ENCODE results near the gene ERO1A.
"Not testable (repeated sequence)": the region's sequence is repeated elsewhere in the genome, so short reads cannot be mapped to it uniquely, and the experiment has no call there.

Gene ERO1A

GRCh38 chr14:52695481-52696091, at the start of gene ERO1A:
Gene ERO1A (minus strand): TSS chr14:52695558. CDS start chr14:52695481, 77 bp downstream.
- DNase-seq: peak; percentile 76

DNA sequence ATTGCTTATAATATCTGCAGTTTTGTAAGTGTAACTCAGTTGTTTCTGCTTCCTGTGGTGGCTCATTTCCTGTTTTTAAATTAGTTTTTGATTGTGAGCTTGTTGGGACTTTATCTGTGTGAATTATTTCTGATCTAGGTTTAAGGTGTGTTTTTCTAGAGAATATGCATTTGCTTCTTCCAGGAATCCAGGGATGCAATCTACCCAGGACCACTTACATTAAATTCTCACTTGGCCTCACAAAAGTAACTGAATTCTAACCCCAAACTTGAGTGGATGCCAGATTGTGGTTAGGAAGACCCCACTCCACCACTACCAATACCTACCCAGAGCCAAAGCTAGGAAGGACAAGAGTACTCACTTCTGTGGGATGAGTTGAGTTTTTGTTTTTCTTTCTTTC, 46.5 kb upstream of the ERO1A start:
- DNase-seq: no peak

DNA sequence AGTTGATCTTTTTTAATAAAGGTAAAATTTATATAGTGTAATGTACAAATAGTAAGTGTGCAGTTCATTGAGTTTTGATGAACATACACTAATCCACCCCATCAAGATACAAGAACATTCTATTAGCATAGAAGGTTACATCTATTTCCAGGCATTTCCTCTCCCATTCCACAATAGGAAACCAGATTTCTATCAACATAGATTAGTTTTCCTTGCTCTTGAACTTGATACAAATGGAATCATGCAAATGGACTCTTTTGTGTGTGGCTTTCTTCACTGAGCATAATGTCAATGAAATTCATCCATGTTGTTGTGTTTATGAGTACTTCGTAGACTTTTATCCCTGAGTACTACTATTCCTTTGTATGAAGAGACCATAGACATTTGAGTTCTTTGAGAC, 45.4 kb upstream of the ERO1A start:
- DNase-seq: no peak

DNA sequence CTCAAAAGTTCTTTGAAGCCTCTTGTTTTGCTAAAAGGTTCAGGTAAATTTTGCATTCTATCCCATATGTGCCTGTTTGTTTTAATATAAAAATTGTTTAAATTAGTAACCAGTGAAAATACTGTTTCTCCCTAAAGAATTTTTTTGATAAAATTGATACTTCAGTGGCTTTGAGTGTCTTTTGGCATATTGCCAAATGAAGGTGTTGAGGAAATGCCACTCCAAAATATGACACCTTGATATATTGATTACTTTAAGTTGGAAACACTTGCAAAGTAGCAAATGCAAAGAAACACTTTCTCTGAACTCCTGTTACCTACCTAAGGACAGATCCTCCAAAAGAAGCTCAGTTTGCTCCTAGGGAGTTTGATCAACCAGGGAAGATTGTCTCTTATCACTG, 43.1 kb upstream of the ERO1A start:
- no peak for DNase-seq

DNA sequence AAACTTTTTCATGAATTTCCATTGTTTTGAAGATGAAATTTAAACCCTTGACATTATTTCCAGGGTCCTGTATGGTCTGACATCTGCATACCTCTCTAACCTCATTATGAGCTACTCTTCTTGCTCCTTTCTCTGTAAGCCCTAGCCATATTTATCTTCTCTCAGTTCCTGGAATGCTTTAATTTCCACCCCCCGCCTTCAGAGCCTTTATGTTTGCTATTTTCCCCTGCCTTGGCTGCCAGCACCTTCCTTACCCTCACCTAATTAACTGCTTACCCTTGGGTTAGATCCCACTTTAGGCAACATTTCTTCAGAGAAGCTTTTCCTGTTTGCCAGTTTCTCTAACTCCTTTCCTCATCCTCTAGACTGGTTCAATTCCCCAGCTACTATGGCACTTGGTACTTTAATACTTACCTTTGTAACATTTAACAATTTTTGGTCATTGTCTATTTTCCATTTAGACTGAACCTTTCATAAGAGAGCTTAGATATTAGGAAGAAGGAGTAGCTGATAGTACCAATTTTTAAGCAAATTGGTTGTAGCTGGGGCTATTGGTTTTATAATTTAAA, 40.6 kb upstream of the ERO1A start:
- no peak for DNase-seq

DNA sequence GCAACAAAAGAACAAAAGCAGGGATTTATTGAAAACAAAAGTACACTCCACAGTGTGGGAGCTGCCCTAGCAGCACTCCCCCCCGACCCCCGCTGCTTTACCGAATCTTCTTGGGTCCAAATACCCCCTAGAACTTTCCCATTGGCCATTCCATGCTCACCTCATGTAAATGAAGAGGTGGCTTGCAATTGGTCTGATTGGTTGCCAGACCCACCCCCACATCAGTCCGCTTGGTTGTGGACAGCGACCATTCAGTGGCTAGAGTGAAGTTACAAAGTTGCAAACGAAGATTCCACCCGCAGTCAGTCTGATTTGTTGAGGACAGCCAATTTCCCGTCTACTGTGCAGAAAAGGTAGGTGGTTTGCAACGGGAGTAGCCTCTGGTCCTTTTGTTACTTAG, 38.5 kb upstream of the ERO1A start:
- DNase-seq: no peak

DNA sequence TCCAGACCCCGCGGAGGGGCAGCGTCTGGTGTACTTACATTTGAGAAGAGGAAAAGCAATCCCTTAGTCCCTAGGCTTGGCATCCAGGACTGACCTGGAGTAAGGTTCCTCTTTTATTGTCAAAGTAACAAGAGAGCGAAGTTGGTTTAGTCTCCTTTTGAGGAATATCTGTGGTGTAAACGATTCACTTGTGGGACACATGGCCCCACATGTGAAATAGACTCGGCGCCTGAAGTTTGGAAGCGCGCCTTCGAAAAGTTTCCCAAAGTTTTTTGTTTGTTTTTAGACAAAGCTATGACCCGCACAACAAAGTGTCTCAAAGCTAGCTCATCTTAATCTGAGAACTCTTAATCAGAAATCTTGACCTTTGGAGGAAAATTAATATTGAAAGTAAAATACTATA, 35.4 kb upstream of the ERO1A start:
- no peak for DNase-seq

DNA sequence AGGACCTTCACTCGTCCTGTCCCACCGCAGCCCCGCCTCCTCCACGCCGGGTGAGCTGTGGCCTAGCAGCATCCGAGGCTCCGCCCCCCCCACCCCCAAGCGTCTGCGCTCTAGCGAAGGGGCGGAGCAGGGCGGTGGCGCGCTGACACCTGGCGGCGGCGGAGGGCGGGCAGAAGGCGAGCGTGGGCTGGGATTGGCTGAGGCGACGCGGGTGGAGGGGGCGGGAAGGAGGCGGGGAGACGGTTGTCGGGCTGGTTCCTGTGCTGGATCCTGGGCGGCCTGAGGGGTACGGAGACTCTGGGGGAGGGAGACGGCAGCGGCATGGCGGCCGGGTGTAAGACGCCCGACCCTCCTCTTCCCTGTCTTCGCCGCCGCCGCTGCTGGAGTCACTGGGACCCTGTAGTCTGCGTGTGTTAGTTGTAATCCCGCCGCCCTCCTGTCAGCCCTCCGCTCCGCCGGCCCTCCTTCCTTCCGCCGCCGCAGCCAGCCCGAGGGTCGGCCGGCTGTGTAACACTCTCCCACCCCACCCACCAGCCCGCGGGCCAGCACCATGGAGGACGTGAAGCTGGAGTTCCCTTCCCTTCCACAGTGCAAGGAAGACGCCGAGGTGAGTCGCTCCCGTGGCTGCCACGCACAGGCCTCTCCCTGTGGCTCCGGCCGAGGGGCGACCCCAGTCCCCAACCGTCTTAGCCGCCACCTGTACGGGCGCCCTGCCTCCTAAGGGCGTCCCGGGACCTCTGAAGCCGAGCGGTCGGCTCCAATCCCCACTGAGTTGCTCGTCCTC, 34.8 kb upstream of the ERO1A start, which contains the start of gene STYX:
STYX (plus strand) TSS at position 242 of the 784 bp plus-strand sequence; CDS start at position 551, 309 bp downstream.
- peak; percentile 97 for DNase-seq

DNA sequence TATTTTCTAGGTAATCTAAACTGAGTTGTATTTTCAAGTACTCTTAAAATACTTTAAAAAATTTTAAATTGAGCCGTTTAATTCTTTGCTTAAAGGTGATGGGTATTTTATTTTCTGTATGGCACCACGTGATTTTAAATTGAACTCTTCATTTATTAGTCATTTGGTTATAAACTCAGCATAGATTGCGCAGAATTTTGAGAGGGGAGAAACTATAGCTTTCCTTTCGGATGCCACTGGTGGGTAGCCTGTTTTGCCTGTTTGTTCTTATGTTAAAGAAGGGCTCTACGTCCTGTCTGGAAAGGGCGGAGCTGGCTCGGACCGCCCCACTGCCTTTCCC, 34.2 kb upstream of the ERO1A start:
- no peak for DNase-seq

GRCh38 chr14:52729035-52729434, 33.7 kb upstream of the ERO1A start:
- not testable (repeated sequence) for DNase-seq

- not testable (repeated sequence) for DNase-seq
These were observed 32.2 kb upstream of the ERO1A start for GRCh38 chr14:52727509-52727908.

DNA sequence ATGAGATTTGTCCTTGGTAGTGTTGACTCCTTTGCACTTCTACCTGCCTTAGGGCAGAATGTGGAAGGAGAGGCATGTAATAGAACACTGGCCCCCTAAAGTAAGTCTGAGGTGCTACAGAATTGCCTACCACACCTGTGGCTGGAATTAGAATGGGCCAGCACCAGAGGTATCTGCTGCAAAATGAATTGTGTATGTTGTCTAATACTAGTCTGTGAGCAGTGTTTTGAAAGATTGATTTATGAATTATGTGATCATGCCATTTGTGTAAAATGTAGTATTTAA, 28.9 kb upstream of the ERO1A start:
- DNase-seq: no peak

- DNase-seq: no peak
These were observed 28.4 kb upstream of the ERO1A start for GRCh38 chr14:52723514-52724359.

DNA sequence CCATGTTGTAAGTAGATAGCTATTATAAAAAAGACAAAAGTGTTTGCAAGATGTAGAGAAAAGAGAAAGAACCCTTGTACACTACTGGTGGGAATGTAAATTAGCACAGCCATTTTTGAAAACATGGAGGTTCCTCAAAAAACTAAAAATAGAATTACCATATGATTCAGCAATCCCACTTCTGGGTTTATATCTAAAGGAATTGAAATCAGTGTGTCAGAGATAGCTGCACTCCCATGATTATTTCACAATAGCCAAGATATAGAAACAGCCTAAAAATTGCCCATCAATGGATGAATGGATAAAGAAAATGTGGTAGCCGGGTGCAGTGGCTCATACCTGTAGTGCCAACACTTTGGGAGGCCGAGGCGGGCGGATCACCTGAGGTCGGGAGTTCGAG, 20.8 kb upstream of the ERO1A start:
- DNase-seq: no peak

GRCh38 chr14:52711666-52712065, 16.3 kb upstream of the ERO1A start:
- DNase-seq: no peak

- peak; percentile 95 for DNase-seq
These were observed 11.7 kb upstream of the ERO1A start, which contains the start of gene PSMC6 for GRCh38 chr14:52706724-52707706. Gene PSMC6 (plus strand): TSS chr14:52707200. CDS start chr14:52707220, 20 bp downstream.

DNA sequence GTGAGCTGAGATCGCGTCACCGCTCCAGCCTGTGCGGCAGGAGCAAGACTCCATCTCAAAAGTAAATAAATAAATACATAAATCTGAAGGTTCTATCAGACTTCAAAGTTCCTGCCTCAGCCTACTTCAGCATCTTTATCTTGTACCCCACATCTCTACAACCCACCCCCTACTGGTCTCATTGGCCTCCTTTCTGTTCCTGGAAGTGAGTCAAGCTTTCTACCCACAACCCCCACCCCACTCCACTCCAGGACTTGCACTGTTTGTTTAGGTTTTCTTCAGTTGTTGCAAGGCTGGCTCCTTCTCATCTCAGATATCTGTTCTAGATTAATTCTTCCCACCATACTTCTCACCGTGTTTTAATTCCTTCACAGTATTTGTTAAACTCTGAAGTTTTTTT, 10.9 kb upstream of the ERO1A start:
- DNase-seq: no peak

GRCh38 chr14:52703664-52704063, 8.3 kb upstream of the ERO1A start:
- DNase-seq: no peak

DNA sequence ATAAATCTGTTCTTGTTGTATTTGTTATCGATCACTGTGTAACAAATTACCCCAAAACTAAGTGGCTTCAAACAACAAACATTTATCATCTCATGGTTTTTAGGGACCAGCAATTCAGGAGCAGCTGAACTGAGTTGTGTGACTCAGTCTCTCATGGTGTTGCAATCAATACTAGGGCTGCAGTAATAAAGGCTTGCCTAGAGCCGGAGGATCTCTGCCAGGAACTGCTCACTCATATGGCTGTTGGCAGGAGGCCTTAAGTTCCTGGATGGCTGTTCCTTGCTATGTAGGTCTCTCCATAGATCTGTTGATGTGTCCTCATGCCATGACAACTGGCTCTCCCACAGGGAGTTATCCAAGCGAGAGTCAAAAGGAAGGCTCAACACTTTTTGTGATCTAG, 7.9 kb upstream of the ERO1A start:
- no peak for DNase-seq

- no peak for DNase-seq
These were observed 5.9 kb upstream of the ERO1A start for GRCh38 chr14:52701223-52701622.

- DNase-seq: no peak
These were observed 5.4 kb upstream of the ERO1A start for GRCh38 chr14:52700701-52701172.

Data from NCI-H2227 treated with DMSO at 0.1 percent for 48 hours (cell line).